NCI-H2107 treated with DMSO at 0.1 percent for 48 hours (cell line): ENCODE measurements around the gene STXBP4.

ENCODE experiments used
- DNase-seq: peaks from one replicate; lab custom pipeline; 2025; ENCODE audit not compliant: unreplicated experiment; lab: John Stamatoyannopoulos, UW

The STXBP4 gene

DNA sequence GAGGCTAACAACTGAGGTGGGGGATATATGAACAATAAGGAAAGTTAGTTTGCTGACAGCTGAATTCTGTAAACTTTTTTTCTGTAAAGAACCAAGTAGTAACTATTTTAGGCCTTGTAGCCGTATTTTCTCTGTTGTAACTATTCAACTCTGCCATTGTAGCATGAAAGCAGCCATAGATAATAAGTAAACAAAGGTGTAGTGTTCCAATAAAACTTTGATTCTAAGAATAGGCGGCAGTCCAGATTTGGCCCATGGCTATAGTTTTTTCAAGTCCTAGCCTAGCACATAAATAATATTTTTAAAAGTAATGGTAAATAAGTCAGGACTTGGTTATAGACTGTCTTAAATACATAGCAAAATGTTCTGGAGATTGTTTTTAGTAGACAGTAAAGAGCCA lies 142.0 kb downstream of the STXBP4 start:
- DNase-seq: no peak

DNA sequence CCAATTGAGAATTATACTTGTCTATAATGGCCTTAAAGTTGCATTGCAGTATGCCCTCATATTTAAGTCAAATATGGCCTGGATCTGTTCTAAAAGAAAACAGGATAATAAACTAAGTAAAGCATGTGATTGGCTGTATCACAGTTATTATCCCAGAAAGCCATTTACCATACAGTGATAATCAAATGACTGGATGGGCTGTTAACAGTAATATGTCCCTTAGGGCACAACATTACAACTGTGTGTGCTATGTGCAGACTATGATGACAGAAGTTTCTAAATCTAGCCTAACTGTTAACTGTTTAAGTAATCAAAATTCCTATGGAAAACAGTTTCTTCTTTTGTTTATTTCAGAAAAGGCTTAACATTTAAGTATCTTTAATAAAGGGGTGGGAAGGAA lies 145.7 kb downstream of the STXBP4 start:
- DNase-seq: no peak

DNA sequence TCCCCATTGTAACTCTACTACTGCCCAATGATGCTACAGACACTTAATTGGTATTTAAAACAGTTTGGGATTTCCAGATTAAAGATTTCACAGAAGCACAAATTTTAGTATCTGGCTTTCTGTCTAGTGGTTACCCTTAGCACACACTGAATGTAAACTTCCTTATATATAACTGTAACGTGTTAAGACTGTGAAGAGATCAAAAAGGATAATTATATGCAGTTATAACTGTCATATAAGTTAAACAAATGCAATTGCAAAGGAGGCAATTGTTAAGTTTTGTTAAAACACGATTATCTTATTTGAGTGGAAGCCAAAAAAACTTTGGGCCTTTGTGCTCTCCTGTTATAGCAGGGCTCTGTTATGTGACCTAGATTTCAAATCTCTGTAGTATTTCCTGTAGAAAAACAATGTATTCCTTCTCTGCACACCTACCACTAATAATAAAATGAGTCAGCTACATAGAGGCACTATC lies 147.9 kb downstream of the STXBP4 start:
- no peak for DNase-seq

DNA sequence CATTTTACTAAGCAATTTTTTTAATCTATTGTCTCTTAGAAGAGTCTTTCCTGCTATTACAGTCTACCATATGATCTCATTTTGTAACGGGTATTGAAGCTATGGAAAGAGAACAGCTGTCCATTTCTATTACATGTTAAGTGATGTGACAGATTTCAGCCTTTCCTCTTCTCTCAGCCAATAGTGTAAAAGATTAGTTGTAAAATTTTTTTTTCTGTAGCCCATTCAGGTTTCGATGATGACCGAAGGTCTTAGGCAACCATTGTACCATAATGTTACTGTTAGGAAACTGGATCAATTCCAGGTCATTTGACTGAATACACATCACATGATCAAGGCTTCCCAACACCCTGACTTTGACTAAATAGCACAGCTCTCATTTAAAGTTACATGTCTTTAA lies 148.6 kb downstream of the STXBP4 start:
- DNase-seq: no peak

DNA sequence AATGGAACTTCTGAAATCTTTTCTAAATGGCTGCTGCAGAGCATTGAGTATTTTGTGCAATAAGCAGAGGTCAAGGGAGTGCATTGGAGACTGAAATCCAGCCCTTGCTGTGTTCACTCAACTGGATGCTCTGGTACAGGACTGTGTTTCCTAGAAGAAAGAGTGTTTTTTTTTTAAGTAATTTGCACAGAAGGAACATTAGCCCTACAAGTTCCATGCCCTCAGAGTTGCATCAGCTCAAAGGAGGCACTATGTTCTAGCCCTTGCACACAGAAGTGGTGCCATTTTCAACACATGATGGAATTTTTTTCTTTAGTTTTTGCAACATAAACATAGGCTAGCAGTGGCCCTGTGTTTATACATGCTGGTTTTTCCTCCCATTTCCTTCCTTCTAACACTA lies 152.1 kb downstream of the STXBP4 start:
- DNase-seq: no peak

DNA sequence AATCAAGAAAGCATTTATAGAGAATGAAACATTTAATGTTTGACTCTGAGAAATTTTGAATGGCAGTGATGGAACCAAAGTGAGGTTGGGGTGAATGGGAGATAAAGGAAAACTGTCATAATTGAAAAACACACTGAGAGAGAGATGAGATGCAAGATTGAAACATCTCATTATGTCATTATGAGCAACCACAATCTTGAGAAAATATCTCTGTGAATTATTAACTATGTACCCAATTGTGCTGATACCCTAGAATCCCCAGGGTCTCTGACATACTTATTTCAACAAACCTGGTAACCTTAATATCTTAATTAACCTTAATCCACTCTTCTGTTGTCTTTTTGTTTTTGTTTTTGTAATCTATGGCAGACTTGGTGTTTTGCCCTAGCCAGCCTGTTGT lies 152.7 kb downstream of the STXBP4 start:
- no peak for DNase-seq

DNA sequence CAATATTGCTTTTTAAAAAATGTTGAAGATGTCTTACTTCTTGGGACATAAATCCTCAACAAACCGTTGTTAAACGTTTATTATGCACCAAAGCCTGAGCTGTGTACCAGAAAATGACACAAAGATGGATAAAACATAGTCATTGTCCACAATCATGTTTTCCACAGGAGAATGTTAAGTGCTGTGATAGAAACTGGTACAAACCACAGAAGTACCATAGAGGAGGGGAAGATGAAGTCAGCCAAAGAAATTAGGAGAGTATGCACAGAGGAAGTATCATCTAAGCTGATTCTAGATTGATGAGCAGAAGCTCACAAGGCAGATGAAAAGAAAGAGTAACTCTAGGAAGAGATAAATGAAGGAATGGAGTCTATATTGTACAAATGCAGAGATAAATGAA lies 153.5 kb downstream of the STXBP4 start:
- DNase-seq: no peak

DNA sequence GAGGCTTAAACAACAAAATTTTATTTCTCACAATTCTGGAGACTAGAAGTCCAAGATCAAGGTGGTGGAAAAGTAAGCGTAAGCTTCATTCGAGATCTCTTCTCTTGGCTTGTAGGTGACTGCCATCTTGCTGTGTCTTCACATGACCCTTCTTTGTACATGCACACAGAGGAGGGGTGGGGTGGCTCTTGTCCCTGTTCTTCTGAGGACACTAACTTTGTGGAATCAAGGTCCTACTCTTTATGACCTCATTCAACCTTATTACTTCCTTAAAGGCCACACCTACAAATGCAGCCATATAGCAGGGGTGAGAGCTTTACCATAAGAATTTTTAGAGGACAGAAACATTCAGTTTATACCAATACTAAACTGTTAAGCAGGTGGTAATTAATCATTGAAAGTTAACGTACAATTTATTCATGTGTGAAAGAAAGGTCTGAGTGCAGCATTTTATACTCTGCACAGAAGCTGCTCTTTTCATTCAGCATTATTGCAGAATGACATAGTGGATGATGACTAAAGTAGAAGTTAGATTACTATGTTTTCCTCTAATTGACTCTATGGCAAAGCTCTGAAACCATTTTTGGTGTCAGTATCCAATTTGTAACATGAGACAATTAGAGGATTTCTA lies 156.3 kb downstream of the STXBP4 start:
- DNase-seq: no peak

DNA sequence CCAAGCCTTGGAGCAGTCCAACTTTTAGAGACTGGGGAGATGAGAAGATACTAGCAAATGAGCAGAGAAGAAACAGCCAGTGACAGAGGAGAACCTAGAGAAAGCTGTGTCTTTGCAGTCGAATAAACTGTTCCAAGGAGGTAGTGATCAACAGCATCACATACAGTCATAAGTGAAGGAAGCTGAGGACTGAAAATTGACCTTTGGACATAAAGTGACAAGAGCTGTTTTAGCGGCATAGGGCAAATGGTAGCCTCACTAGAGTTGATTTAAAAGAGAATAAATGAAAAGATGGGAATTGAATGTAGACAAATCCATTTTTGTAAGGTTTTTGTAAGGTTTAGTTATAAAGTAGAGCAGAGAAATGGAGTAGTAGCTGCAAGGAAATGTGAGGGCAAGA lies 165.0 kb downstream of the STXBP4 start:
- no peak for DNase-seq

DNA sequence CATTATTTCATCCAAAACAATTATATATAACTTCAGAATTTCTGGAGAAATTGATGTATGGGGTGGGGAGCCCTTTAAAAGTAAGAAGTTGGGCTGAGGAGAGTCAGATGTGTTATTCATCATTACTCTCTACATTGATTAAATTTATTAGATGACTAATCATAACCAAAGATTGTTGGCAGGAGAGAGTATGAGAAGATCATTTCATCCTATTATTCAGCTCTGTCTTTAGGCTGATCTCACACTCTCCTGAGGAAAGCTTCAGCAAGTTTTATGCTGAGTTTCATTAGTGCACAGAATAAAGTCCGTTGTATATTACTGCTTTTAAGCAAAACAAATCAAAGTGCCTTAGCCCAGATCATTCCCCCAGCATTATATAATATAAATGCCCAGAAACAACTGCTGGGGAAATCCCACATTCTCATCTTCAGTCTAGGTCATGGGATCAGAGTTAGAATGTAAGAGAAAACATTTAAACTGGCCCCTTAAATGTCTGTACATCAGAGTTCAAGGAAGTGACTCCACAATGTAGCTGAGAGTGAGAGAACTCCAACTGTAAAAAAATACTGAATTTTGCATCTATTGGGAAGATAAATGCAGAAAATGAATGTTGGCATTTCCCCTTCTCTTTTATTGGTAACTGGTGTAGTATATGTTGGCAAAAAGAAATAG lies 166.1 kb downstream of the STXBP4 start:
- DNase-seq: no peak

DNA sequence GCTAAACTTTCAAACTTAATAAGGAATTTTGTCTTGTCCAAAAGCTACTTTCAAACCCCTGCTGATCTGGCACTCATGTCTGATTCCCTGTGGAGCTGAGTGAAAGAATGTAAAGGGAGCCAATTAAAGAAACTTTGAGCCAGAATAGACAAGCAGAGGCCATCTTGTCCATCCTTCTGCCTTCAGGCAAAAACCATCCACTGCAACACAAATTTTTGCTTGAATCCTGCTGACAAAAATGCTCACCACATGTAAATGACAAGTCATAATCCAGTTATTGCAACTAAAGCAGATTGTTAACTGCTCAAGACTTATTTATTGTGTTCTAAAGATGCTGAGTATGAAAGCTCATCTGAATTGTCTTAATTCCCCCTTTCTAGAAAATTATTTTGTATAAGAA lies 172.2 kb downstream of the STXBP4 start:
- DNase-seq: no peak

DNA sequence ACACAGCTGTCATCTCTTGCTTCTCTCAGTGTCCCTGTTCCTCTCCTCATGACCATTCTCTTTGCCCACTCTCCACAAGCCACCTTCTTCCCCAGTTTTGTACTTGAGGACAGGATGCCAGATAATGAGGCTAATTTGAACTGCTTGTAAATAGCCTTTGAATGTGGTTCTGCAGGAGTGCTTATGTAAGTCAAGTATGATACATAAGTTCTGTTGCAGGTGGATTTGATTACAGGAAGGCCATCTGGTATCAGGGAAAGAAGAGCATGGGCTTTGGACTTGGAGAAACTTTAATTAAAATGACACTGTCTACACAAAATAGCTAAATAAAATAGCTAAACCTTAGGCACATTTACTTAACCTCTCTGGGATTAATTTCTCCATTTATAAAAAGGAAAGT lies 176.0 kb downstream of the STXBP4 start:
- DNase-seq: peak; percentile 36

DNA sequence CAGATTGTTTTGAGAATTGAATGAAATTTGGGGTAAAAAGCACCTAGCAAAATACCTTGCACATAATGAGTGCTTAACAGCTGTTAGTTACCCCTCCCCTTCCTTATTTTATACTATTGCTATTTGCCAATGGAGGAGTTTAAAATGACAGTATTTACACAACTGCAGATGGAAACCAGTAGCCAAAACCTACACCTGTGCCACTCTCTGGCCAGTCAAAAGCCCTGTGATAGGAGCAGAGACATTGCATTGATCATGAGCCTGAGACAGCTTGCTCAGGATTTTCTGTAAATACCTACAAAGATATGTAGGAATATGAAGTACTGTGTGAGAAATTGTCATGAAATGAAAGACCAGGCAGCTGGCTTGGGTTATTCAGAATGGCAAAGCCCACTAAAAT lies 180.9 kb downstream of the STXBP4 start:
- no peak for DNase-seq

DNA sequence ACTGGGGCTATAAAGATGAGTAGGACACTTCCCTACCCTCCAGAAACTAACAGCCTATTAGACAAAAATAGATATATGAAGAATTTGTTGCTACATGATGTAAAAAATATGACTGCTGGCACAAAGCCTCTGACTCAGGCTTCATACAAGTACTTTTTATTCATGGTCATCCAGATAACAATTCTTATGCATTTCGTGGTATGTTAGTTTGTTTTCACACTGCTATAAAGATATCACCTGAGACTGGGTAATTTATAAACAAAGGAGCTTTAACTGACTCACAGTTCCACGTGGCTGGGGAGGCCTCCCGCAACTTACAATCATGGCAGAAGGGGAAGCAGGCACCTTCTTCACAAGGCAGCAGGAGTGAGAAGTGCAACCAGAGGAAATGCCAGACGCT lies 183.7 kb downstream of the STXBP4 start:
- DNase-seq: no peak

DNA sequence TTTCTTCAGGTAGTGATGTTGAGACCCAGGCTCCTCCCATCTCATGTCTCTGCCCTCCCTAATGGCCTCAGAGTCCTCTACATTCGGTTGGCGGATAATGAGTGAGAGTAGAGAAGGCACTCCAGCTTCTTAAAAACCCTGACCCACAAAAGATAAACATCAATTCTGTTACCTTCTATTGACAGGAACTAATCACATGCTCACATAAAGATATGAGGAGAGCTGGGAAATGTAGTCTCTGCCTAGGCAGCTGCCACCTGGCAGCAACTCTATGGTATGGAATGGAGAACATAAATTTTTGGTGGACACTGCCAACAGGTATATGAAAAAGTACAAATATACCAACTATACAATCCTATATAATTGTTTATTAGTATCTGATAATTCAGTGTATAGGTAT lies 185.5 kb downstream of the STXBP4 start:
- no peak for DNase-seq

DNA sequence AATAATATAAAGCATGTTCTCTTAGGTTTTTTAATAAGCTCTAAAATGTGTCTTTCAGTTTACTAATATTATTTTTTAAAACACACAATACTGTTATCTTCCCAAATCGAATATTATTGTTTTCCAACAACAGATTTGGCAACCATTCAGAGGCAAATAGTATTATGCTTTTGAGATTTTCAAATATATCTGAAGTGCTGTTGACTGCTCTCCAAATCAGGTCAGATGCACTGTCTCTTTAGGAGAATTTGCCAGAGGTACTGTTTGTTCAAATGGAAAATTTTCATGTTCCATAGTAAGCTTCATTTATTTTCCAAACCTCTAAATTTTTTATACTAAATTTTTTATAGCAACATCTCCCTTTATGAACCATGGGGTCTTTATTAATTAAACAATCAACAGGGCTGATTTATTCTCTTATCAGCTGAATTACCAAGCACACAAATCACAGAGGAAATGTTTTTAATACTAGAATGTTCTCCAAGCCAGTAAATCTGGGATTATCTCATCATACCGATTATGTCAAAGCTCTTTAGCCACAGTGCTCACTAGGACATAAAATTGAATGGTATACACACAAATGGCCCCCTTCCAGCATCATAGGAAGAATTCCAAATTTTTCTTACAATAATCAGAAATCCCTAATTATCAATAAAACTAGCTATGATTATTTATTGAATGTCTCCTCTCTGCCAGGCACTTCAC lies 187.4 kb downstream of the STXBP4 start:
- no peak for DNase-seq

DNA sequence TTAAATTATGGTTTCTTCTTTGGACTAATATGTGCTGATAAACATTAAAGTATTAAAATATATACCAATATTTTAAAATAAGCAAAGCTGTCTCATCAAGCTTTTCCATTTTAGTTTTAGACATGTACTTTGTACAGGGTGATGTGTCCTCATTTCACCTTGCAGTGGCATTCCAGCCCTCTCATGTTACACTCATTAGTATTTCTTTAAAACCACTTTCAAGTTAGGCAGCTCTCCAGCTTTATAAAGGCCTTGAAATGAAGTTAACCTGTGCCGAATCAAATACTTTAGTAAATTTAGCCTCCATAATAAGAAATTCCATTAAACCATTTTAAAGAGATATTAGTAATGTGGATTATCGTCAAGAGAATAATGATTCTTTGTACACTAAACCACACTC lies 188.6 kb downstream of the STXBP4 start:
- peak; percentile 38 for DNase-seq

DNA sequence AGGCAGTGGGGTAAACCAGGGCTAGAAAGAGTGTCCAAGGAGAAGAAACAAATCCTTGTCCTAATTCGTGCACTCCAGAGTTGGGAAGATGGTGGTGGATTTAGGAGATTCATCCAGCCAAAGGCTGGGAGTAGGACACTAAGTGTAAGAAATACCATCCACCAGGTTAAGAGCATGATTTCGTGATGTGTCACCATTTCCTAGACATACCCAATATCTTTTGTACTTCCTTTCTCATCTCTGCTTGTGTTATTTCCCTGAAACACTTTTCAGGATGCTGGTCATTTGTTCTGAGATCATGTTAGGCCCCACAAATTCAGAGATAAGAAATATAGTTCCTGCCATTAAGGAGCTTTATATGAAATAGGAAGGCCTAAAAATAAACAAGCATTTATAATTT lies 189.9 kb downstream of the STXBP4 start:
- no peak for DNase-seq

DNA sequence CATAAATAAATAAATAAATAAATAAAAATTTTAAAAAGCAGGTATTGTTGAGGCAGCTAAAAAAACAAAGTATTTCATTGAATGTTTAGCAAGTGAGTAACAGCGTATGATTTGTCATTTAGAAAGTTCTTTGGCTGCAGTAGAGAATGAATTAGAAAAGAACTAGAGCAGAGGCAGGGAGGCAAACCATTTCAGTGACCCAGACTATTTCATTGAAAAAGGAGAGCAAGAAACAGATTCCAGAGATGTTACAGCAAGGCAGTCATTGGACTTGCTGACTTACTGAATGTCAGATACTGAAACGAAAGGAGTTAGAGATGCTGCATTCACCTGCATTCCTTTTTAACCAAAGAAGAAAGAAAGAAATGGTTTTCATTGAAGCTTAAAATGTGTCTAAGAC lies 190.7 kb downstream of the STXBP4 start:
- no peak for DNase-seq

DNA sequence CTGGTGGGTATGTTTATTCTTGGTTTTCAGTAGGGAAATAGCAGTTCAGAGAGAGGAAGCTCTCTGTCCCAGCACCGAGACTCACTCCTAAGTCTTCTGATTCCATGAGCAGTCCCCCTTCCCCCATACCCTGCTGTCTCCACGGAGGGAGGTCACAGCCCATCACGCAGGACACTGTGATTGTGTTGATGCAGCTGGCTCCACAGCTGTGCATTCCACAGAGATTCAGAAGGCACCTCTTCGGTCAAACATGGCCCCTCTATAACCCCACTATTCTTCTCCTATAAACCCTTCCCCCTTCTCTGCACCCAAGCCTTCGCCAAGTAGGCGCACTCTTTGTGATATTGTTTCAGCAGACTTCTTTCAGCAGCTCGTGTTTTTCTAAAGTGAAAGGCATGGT lies 191.9 kb downstream of the STXBP4 start:
- DNase-seq: no peak

DNA sequence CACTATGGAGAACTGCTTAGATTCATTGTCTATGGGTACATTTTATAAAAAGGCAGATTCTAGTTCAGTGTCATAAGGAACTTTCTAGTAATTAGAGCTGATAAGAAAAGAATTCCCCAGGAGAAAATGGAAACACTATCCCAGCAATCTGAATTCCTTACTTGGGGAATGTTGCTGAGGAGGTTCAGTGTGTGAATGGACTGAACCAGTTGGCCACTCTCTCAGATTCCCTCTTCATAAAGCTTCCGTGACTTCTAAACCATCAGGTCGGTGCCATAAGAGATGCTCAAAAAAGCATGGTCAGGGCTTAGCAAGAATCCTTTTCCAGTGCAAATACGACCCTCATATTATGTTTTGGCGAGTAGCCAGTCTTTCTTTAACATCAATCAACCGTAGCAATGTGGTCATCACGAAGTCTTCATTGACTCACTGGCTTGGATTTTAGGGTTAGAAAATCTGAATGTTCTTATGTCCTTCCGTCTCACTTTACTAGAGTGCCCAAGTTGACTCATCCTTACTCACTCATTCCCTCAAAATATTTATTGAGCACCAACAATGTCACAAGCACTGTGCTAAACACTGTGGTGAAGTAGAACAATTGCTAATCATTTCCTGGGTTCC lies 193.5 kb downstream of the STXBP4 start:
- DNase-seq: no peak

DNA sequence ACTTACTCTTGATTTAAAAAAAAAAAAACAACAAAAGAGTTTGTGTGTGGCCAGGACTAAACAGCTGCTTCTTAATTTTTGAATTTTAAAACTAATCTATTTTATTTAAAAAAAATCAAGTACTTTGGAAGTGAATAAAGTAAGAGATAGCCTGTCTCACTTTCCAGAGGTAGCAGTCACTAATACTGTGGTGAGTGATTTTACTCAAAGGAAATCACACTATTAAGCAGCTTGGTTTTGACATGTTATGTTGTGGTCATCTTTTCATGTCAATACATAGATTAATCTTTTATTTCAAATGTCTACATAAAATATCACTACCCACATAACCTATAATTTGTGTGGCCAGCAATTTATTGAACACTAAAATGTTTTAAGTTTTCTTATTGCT lies 194.0 kb downstream of the STXBP4 start:
- no peak for DNase-seq
